Measurements from ENCODE around the gene RPTOR.

DNA sequence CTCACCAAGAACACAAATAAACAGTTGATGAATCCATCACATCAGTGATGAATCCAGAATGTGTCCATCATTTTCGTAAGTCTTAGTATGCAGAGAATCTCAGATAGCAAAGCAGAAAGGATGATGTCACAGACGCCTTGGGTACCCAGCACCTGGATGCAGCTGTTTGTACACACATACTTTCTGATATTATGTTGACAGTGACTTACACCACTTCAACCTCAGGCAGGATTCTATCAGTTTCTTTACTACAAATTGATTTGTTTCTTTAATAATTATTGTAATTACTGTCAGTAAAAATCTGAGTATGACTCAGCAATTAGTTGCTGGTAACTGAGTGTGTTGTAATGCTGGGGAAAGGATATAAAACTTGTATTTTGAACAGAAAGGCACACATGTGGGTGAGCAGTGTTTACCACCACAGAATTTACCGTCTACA lies 159.8 kb downstream of the RPTOR start:
- TF ChIP-seq, protein P1, sequence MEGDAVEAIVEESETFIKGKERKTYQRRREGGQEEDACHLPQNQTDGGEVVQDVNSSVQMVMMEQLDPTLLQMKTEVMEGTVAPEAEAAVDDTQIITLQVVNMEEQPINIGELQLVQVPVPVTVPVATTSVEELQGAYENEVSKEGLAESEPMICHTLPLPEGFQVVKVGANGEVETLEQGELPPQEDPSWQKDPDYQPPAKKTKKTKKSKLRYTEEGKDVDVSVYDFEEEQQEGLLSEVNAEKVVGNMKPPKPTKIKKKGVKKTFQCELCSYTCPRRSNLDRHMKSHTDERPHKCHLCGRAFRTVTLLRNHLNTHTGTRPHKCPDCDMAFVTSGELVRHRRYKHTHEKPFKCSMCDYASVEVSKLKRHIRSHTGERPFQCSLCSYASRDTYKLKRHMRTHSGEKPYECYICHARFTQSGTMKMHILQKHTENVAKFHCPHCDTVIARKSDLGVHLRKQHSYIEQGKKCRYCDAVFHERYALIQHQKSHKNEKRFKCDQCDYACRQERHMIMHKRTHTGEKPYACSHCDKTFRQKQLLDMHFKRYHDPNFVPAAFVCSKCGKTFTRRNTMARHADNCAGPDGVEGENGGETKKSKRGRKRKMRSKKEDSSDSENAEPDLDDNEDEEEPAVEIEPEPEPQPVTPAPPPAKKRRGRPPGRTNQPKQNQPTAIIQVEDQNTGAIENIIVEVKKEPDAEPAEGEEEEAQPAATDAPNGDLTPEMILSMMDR (IDR thresholded peaks at IDR 0.05; ENCODE audit: insufficient read depth, low read length), result no peak
- TF ChIP-seq, protein P2, sequence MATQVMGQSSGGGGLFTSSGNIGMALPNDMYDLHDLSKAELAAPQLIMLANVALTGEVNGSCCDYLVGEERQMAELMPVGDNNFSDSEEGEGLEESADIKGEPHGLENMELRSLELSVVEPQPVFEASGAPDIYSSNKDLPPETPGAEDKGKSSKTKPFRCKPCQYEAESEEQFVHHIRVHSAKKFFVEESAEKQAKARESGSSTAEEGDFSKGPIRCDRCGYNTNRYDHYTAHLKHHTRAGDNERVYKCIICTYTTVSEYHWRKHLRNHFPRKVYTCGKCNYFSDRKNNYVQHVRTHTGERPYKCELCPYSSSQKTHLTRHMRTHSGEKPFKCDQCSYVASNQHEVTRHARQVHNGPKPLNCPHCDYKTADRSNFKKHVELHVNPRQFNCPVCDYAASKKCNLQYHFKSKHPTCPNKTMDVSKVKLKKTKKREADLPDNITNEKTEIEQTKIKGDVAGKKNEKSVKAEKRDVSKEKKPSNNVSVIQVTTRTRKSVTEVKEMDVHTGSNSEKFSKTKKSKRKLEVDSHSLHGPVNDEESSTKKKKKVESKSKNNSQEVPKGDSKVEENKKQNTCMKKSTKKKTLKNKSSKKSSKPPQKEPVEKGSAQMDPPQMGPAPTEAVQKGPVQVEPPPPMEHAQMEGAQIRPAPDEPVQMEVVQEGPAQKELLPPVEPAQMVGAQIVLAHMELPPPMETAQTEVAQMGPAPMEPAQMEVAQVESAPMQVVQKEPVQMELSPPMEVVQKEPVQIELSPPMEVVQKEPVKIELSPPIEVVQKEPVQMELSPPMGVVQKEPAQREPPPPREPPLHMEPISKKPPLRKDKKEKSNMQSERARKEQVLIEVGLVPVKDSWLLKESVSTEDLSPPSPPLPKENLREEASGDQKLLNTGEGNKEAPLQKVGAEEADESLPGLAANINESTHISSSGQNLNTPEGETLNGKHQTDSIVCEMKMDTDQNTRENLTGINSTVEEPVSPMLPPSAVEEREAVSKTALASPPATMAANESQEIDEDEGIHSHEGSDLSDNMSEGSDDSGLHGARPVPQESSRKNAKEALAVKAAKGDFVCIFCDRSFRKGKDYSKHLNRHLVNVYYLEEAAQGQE (IDR thresholded peaks at IDR 0.05; ENCODE audit: insufficient replicate concordance, low read depth), result no peak
- no peak for TF ChIP-seq SPI1 (IDR thresholded peaks at IDR 0.05; ENCODE audit: borderline replicate concordance, low read depth)
